Stomach smooth muscle (tissue), 2 donors: ENCODE measurements around the gene SLCO3A1.

ENCODE experiments used
- H3K27ac ChIP-seq: one replicate; pipeline ENCODE4 v1.7.0; 2013; ENCODE audit warnings: mild to moderate bottlenecking, low read length, inconsistent platforms
- H3K27me3 ChIP-seq, 2 donors: one replicate each; pipeline ENCODE4 v1.7.0; 2013; ENCODE audit warnings: low read length in 2 of 2; ENCODE audit not compliant: insufficient read depth in 2 of 2, control insufficient read depth in 1 of 2
- H3K36me3 ChIP-seq, 2 donors: one replicate each; pipeline ENCODE4 v1.7.0; 2013; ENCODE audit warnings: low read length in 2 of 2; ENCODE audit not compliant: control insufficient read depth in 2 of 2, insufficient read depth in 2 of 2
- H3K4me1 ChIP-seq: one replicate; pipeline ENCODE4 v1.7.0; 2013; ENCODE audit warnings: low read length; ENCODE audit not compliant: control insufficient read depth, insufficient read depth
- H3K4me3 ChIP-seq, 2 donors: one replicate each; pipeline ENCODE4 v1.7.0; 2013; ENCODE audit warnings: low read length in 2 of 2
- H3K9ac ChIP-seq, 2 donors: one replicate each; pipeline ENCODE4 v1.7.0; 2013; ENCODE audit warnings: low read length in 2 of 2, mild to moderate bottlenecking in 1 of 2
- H3K9me3 ChIP-seq, 2 donors: one replicate each; pipeline ENCODE4 v1.7.0; 2013; ENCODE audit warnings: low read length in 2 of 2; ENCODE audit not compliant: control insufficient read depth in 2 of 2
- donor health status: healthy.
- donor health status: Pancreatic carcinoma.

The SLCO3A1 gene

DNA sequence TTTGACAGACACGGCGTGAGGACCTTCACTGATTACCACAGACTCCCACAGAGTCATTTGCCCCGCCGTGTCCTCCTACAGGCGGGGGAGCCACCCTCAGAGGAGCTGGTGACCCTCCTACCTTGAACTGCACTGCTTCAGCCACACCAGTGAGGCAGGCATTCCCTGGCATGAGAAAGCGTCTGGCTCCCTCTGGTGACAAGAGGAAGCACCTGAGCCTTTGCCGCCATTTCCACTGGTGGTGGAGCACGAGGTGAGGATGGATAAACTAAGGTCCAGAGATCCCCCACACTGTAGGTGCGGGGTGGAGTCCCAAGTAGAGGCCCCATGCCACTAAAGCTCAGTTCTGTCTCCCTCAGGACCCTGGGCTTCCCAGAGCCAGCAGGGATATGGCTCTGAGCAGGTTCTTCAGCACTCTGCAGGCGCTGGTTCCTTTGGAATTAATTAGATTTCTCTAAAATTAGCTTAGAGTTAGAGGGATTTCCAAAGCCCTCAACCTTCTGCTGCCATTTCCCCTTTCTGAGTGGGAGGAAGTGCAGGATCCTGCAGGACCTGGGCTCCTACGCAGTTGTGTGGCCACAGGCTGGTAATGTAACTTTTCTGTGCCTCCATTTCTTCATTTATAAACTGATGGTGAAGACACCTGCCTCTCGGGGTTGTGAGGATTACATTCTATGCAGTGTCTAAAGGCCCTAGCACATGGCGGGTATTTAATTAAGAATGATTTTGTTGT, 224.0 kb downstream of the SLCO3A1 start:
- H3K4me3 ChIP-seq = no peak overlapping the region
- H3K27me3 ChIP-seq = no peaks in the 10 kb centered on the region
- H3K27ac ChIP-seq = no peak overlapping the region
- H3K36me3 ChIP-seq = no peaks in the 10 kb centered on the region
- no peak overlapping the region for H3K9ac ChIP-seq
- H3K4me1 ChIP-seq = peaks cover 22% of the 10 kb centered on the region
- H3K9me3 ChIP-seq = no peaks in the 10 kb centered on the region

DNA sequence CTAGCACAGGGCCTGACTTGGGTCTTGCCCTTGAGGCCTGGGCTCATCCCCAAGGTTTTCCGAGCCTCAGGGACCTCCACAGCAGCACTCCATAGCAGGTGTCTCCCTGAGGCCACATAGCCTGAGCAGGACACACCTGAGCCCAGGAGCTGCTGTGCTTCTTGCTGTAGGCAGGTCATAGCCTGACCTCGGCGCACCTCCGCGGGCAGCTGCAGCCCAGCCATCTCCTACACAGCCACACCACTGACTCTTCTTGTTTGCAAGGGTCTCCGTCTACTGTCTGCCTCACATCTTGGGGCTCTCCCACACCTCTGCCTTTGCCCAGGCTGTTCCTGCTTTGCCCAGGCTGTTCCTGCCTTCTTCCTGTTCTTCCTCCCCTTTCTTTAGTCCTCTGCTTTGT, 224.8 kb downstream of the SLCO3A1 start:
- Histone ChIP-seq H3K9me3 (no peaks in the 10 kb centered on the region), H3K36me3 (no peaks in the 10 kb centered on the region), H3K27me3 (no peaks in the 10 kb centered on the region), H3K27ac (no peak overlapping the region), H3K9ac (no peak overlapping the region), H3K4me3 (no peak overlapping the region), H3K4me1 (peaks cover 22% of the 10 kb centered on the region)

DNA sequence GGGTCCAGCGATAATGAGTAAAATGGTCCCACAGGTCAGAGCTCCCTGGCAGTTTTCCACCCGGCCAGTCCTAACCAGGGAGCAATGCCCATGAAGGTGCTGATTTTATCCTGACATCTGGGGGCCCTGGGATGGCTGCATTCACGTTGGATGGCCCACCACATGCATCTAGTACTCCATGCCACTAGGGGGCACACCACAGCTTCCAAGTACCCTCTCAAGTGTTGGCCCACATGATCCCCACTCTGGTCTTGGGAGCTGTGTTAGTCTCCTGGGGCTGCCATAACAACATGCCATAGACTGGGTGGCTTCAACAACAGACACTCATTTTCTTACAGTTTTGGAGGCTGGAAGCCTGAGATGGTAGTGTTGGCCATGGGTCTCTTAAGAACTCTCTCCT, 225.5 kb downstream of the SLCO3A1 start:
- H3K4me3 ChIP-seq = no peak overlapping the region
- no peaks in the 10 kb centered on the region for H3K27me3 ChIP-seq
- peaks cover 20% of the 10 kb centered on the region for H3K4me1 ChIP-seq
- no peak overlapping the region for H3K27ac ChIP-seq
- H3K9me3 ChIP-seq = no peaks in the 10 kb centered on the region
- H3K9ac ChIP-seq = no peak overlapping the region
- H3K36me3 ChIP-seq = no peaks in the 10 kb centered on the region

DNA sequence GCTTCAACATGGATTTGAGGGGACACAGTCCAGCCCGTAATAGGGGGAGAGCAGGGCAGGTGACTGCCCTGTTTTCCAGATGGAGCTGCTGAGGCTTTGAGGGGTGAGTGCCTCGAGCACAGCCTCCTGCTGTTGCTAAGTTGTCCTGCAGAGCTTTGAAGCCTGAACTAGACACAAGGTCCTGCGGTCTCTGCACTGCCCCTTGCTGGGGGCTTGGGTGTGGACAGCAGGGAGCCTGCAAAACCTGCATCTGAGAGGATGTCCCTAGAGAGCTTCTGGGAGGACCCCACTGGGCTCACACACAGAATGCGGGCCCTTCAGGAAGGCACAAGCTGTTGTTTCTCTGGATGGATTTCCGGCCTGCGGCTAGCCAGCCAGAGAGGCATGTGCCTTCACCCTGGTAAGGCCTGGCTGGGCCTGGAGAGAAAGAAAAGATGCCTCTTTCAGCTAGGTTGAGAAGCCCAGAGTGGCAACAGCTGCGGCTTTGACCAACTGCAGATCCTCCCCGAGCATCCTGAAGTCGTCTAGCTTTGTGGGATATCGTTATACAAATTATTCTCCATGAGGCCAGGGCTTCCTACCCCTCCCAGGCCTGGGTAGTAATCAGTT, 226.2 kb downstream of the SLCO3A1 start:
- H3K27ac ChIP-seq = no peak overlapping the region
- no peak overlapping the region for H3K9ac ChIP-seq
- H3K4me1 ChIP-seq = peaks cover 19% of the 10 kb centered on the region
- no peaks in the 10 kb centered on the region for H3K36me3 ChIP-seq
- H3K27me3 ChIP-seq = no peaks in the 10 kb centered on the region
- H3K4me3 ChIP-seq = no peak overlapping the region
- no peaks in the 10 kb centered on the region for H3K9me3 ChIP-seq

DNA sequence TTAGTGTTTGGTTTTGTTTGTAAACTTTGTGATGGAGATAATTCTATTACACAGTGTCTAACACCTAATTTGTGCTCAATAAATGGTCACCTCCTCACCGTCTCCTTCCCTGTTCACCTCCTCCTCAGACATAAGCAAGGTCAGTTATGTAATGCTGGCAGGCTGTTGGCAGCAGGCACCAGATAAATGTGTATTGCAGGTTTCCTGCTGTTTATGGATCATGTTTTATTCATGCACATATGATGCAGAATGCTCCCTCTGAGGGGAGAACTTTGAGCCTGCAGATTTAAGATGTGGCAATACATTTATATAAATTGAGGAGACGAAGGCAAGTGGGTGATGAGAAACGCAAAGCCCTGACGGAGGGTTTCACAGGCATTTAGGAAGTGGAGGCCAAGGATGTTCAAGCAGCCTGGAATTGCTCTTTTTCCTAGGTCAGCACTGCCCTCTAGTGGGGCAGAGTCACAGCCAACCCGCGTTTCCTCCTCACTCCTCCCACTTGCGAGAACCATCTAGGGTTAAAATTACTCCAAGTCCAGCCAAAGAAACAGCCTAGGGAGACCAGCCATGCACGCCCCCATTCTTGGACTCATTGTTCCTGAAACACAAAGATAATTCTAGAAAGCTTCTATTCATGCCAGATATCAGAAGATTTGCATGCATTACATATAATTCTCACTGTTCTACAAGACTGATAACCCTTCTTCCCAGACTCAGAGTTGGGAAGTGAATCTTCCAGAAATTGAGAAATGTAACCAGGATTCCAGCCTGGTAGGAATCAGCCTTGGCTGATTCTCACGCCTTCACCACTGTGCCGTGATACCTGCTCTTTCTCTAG, 228.7 kb downstream of the SLCO3A1 start:
- Histone ChIP-seq H3K27ac (no peak overlapping the region), H3K9ac (no peak overlapping the region), H3K4me1 (peaks cover 11% of the 10 kb centered on the region)

DNA sequence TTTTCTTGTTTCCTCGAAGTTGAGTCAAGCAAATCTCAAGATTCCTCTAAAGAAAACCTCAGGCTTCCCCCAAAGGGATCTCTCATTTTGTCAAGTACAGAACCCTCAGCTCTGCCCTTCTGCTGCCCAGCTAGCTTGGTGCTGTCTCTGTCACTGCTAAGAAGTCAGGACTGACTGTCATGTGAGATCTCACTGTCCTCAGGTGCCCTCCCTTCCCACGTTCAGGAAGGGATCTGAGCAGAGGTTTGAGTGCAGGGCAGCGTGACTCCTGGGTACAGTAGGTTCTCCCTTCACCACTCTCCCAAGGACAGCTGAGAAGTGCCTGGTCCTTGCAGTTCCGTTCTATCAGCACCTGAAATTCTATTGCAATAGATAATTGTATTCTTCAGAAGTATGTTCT, 229.7 kb downstream of the SLCO3A1 start:
- H3K4me3 ChIP-seq = no peak overlapping the region
- peaks cover 10% of the 10 kb centered on the region for H3K4me1 ChIP-seq
- no peaks in the 10 kb centered on the region for H3K36me3 ChIP-seq
- no peaks in the 10 kb centered on the region for H3K27me3 ChIP-seq
- H3K9ac ChIP-seq = no peak overlapping the region
- H3K27ac ChIP-seq = no peak overlapping the region
- no peaks in the 10 kb centered on the region for H3K9me3 ChIP-seq

More for the DNA sequence above, 228.7 kb downstream of the SLCO3A1 start:
- Histone ChIP-seq H3K27me3 (no peaks in the 10 kb centered on the region), H3K4me3 (peak overlapping the region in 1 of 2 donors; percentile 15), H3K9me3 (no peaks in the 10 kb centered on the region), H3K36me3 (no peaks in the 10 kb centered on the region)

DNA sequence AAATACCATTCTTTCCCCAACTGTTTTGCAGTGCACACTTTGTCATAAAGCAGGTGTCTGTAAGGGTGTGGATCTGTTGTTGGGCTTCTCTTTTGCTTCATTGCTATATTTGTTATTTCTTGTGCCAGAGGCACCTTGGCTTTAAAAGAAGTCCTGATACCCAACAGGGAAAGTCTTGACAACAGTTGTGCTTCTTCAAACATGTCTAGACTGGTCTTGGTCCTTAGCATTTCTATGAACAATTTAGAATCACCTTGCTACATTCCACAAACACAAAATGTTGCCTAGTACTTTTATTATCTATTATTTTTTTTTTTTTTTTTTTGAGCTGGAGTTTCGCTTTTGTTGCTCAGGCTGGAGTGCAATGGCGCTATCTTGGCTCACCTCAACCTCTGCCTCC, 233.7 kb downstream of the SLCO3A1 start:
- H3K9ac ChIP-seq = no peak overlapping the region
- no peaks in the 10 kb centered on the region for H3K27me3 ChIP-seq
- no peaks in the 10 kb centered on the region for H3K36me3 ChIP-seq
- no peaks in the 10 kb centered on the region for H3K9me3 ChIP-seq
- H3K4me1 ChIP-seq = peaks cover 4% of the 10 kb centered on the region
- no peak overlapping the region for H3K4me3 ChIP-seq
- H3K27ac ChIP-seq = no peak overlapping the region

DNA sequence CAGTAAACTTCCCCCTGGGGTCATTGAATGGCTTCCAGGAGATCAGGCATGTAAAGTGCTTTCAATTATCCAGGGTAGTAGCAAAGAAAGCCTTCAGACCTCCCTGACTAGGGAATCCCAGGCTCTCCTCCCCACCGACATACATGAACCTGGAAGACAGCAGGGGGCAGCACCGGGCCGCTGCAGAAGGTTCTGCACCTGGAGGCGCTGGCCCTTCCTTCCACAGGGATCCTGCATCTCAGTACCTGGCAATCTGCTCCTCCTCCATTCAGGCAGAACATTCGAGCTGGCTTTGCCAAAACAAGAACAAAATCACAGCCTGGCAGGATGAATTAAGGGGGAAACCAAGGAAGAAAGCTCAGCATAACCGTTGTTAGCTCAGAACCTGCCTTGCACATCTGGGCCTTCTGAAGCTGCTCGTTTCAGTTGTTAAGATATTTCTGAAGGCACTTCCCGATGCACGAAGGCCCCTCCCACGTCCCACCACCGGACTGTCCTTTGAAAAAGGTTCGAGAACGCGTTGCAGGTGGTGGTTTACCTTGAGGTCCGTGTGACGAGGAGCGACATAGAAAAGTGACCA, 237.7 kb downstream of the SLCO3A1 start:
- H3K36me3 ChIP-seq = peaks cover 0 to 2% of the 10 kb centered on the region in 2 donors
- no peak overlapping the region for H3K9ac ChIP-seq
- H3K27ac ChIP-seq = no peak overlapping the region
- H3K4me1 ChIP-seq = no peaks in the 10 kb centered on the region
- no peak overlapping the region for H3K4me3 ChIP-seq
- no peaks in the 10 kb centered on the region for H3K9me3 ChIP-seq
- H3K27me3 ChIP-seq = no peaks in the 10 kb centered on the region

DNA sequence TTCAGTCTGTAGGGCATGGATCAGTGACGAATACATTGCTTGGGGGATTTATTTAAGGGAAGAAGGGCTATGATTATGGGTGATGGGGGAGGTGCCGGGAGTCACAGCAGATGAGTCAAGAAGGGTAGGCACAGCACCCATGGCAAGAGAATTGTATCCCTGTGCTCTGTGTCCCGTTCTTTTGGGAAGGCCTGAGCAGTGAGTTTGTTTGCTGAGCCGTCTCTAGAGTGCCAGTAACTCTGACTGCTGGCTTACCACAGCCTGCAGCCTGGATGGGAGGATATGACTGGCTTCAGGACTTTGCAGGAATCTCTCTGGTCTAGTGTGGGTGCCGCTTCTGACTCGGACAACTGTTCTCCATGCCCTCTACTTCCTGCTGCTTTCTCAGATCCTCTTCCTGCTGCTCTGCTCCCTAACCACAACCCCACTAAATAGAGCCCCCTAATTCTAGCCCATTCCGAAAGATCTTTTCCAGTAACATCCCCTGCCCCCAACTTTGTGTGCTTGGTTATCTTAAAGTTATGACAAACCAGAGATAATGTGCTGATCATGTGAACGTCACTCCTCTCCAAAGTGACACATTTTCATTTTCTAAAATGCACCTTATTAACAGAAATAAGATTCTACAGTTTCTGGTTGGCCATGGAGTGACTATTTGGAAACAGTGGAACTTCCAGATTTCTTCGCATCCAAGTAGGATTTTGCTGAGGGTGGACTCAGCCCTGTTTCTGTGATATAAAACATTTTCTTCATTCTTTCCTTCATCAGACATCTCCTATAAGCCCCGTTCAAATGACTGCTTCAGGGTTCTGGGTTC, 239.0 kb downstream of the SLCO3A1 start:
- Histone ChIP-seq H3K36me3 (peaks cover 0 to 2% of the 10 kb centered on the region in 2 donors), H3K27me3 (no peaks in the 10 kb centered on the region), H3K9ac (no peak overlapping the region), H3K9me3 (no peaks in the 10 kb centered on the region), H3K27ac (no peak overlapping the region), H3K4me1 (peaks cover 4% of the 10 kb centered on the region), H3K4me3 (no peak overlapping the region)

DNA sequence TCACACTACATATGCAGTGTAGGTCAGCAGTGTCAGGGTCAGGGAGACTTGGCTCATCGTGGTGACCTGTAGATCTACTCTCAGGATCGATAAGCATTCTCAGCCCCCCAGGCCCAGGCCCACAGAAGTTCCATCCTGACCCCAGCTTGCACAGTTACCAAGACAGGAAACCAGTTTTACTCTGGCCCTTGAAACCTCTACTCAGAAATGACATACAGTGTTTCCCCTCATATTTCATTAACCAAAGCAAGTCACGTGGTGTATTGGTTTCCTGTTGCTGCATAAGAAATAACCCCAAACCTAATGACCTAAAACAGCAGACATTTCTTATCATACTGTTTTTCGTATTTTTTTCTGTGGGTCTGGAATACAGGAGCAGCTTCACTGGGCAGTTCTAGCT, 242.2 kb downstream of the SLCO3A1 start:
- H3K27ac ChIP-seq = no peak overlapping the region
- peaks cover 8% of the 10 kb centered on the region for H3K4me1 ChIP-seq
- H3K9ac ChIP-seq = no peak overlapping the region
- H3K9me3 ChIP-seq = no peaks in the 10 kb centered on the region
- no peaks in the 10 kb centered on the region for H3K27me3 ChIP-seq
- H3K36me3 ChIP-seq = peaks cover 0 to 2% of the 10 kb centered on the region in 2 donors
- no peak overlapping the region for H3K4me3 ChIP-seq
